ENCODE measurements around the gene AURKA. TPM values are rescaled to one million over a fixed set of nuclear protein-coding genes. Genes with fewer than 3 reads are reported as not detected.
"Not testable (repeated sequence)": the region's sequence is repeated elsewhere in the genome, so short reads cannot be mapped to it uniquely, and the experiment has no call there.

AURKA gene
- total RNA-seq, 4 donors from 2014 or later: 0.95 to 4.1 (median 2.5) TPM

GRCh38 chr20:56392881-56393482 is 967 bp upstream of the AURKA start:
- TF ChIP-seq CTCF (IDR thresholded peaks at IDR 0.05): no peak
- ATAC-seq (ENCODE audit: low FRiP score) (no peak), DNase-seq (ENCODE audit: low spot score) (no peak)

GRCh38 chr20:56391596-56392131 is 351 bp downstream of the AURKA start:
- ATAC-seq (ENCODE audit: low FRiP score) (peak; percentile 27), DNase-seq (ENCODE audit: low spot score) (no peak)
- no peak for TF ChIP-seq CTCF (IDR thresholded peaks at IDR 0.05)

- ATAC-seq (ENCODE audit: low FRiP score) (no peak), DNase-seq (ENCODE audit: low spot score) (no peak)
- TF ChIP-seq CTCF (IDR thresholded peaks at IDR 0.05): no peak
These were observed 978 bp downstream of the AURKA start for GRCh38 chr20:56391037-56391436.

- ATAC-seq (ENCODE audit: low FRiP score); DNase-seq (ENCODE audit: low spot score): not testable (repeated sequence)
These were observed 1.6 kb downstream of the AURKA start for GRCh38 chr20:56390396-56390795.

- no peak for TF ChIP-seq CTCF (IDR thresholded peaks at IDR 0.05)
- ATAC-seq (ENCODE audit: low FRiP score): no peak
- no peak for DNase-seq (ENCODE audit: low spot score)
These were observed 2.2 kb downstream of the AURKA start for GRCh38 chr20:56389807-56390206.

GRCh38 chr20:56388882-56389281 is 3.1 kb downstream of the AURKA start:
- no peak for ATAC-seq (ENCODE audit: low FRiP score)

GRCh38 chr20:56386219-56386618 is 5.8 kb downstream of the AURKA start:
- DNase-seq (ENCODE audit: low spot score) (no peak), ATAC-seq (ENCODE audit: low FRiP score) (no peak)

More at GRCh38 chr20:56388882-56389281, 3.1 kb downstream of the AURKA start:
- no peak for DNase-seq (ENCODE audit: low spot score)
- no peak for TF ChIP-seq CTCF (IDR thresholded peaks at IDR 0.05)

More at GRCh38 chr20:56386219-56386618, 5.8 kb downstream of the AURKA start:
- no peak for TF ChIP-seq CTCF (IDR thresholded peaks at IDR 0.05)
